Epidermal melanocyte (primary cell): ENCODE data around the gene ATP2A1.

Experiments used
- DNase-seq: peaks from one replicate; pipeline ENCODE4 v3.0.0; 2011; ENCODE audit warnings: low spot score; ENCODE audit not compliant: insufficient read length

ATP2A1 gene

GRCh38 chr16:28878083-28878926 lies at the start of gene ATP2A1:
Gene ATP2A1 (plus strand): TSS chr16:28878488. CDS start chr16:28878672, 184 bp downstream.
- no peak for DNase-seq

GRCh38 chr16:28829747-28830146 lies 48.5 kb upstream of the ATP2A1 start:
- no peak for DNase-seq

DNA sequence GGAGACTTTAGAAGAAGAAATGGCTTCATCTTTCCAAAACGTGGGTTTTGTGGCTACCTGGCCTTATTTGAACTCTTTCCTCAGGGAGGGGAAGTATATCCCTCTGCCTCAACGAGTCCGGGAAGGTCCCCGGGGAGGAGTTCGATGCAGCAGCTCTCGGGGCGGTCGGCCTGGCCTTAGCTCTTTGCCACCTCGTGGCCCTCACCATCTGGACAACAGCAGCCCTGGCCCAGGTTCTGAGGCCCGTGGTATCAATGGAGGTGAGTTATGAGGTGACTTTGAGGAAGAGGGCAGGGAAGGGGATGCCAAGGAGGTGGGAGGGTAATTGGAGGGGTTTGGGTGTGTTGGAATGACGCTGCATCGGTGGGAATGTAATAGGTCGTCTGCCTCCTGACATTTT lies 47.8 kb upstream of the ATP2A1 start:
- DNase-seq, result no peak

- no peak for DNase-seq
Observed at GRCh38 chr16:28834349-28834748, 43.9 kb upstream of the ATP2A1 start.

DNA sequence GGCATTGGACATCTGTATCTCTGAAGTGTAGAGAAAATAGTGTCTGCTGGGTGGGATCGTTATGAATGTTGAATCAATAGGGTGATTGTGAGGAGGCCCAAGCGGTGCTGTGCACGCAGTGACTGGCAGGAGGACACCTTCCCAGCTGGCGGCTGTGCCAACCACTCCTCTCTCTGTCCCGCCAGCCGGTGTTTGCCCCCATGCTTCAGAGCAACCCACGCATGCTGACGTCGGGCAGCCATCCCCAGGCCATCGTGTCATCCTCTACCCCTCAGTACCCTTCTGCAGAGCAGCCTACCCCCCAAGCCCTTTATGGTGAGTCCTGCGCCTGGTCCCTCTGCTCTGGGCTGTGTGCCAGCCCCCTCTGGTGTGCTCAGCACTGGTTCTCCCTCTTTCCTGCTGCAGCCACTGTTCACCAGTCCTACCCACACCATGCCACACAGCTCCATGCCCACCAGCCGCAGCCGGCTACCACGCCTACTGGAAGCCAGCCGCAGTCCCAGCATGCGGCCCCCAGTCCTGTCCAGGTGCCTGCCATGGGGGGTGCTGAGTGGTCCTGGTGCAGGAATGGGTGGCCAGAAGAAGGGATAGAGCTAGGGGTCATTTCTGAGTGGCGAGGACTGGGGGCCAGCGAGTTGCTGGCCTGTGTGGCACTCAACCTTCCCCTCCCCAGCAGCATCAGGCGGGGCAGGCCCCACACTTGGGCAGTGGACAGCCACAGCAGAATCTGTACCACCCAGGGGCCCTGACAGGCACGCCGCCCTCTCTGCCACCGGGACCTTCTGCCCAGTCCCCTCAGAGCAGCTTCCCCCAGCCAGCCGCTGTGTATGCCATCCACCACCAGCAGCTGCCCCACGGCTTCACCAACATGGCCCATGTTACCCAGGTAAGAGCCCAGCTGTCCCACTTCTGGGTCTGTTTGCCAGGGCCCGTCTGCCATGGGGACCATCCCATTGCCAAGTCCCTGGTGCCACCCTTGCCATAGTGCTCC lies 43.1 kb upstream of the ATP2A1 start:
- DNase-seq, result no peak

GRCh38 chr16:28835864-28836760 lies 42.2 kb upstream of the ATP2A1 start:
- no peak for DNase-seq

GRCh38 chr16:28836761-28837064 lies 41.6 kb upstream of the ATP2A1 start:
- no peak for DNase-seq

GRCh38 chr16:28837672-28838557 lies 40.4 kb upstream of the ATP2A1 start:
- DNase-seq, result no peak

DNA sequence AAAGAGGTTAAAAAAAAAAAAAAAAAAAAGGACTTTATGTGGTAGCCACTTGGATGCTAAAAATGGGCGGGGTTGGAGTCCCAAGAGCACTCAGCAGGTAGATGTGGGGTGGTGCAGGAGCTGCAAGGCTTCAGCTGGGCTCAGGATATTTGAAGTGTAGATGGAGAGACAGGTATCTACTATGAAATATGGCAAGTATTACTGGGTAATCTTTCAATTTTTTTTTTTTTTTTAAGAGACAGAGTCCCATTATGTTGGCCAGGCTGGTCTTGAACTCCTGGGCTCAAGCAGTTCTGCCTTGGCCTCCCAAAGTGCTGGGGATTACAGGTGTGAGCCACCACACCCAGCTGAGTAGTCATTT lies 39.8 kb upstream of the ATP2A1 start:
- DNase-seq, result no peak

GRCh38 chr16:28839004-28839639 lies 39.2 kb upstream of the ATP2A1 start:
- no peak for DNase-seq

- no peak for DNase-seq
Observed at GRCh38 chr16:28839899-28840298, 38.4 kb upstream of the ATP2A1 start.

DNA sequence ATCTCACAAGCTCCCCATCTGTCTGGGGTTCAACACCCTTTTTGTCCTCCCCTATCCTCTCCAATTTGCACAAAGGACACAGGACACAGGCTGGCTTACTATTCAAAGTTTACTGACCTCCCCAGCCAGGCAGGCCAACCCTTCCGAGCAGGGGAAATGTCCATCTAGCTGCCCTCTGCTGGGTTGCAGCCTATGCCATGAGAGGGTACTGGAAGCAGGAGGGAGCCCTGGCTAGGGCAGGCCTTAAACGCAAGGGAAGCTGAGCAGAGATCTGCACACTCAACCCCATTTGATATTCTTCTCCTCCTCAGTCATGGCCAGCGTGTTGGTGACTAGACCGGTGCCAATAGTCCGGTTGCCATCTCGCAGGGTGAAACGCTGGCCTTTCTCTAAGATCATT lies 35.6 kb upstream of the ATP2A1 start:
- no peak for DNase-seq

GRCh38 chr16:28843766-28844165 lies 34.5 kb upstream of the ATP2A1 start:
- DNase-seq, result no peak

DNA sequence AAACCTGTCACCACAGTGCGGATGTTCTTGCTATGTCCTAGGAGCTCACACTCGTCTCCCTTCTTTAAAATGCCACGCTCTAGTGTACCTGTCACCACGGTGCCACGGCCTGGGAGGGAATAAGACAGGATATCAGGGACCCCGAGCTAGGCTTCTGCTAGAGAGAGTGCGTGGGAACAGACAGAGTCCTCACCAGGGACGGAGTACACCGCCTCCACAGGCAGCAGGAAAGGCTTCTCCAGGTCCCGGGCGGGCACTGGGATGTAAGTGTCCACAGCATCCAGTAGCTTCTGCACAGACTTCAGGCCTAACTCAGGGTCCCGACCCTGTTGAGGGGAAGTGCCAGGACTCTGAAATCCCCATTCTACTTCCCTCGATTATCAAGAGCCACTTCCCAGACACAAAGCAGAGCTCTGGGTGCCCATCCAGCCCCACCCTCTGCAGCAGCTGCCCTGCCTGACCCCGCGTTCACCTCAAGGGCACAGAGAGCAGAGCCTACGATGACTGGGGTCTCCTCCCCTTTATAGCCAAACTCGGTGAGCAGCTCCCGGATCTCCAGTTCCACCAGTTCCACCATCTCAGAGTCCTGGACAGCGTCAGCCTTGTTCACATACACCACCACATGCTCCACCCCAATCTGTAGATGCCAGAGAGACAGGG lies 33.9 kb upstream of the ATP2A1 start:
- DNase-seq, result no peak

- DNase-seq, result no peak
Observed at GRCh38 chr16:28845293-28845692, 33.0 kb upstream of the ATP2A1 start.

- no peak for DNase-seq
Observed at GRCh38 chr16:28845761-28846079, 32.6 kb upstream of the ATP2A1 start.

GRCh38 chr16:28846080-28846932 lies 32.0 kb upstream of the ATP2A1 start, which contains the start of gene TUFM:
Gene TUFM (minus strand): TSS chr16:28846348. CDS start chr16:28846269, 79 bp downstream.
- DNase-seq, result peak; percentile 91

- DNase-seq, result no peak
Observed at GRCh38 chr16:28846933-28847273, 31.4 kb upstream of the ATP2A1 start.

- DNase-seq, result no peak
Observed at GRCh38 chr16:28858421-28858820, 19.9 kb upstream of the ATP2A1 start.
